ENCODE measurements around the gene GPR137C.

GRCh38 chr14:52522033-52522432, 30.6 kb upstream of the GPR137C start:
- no peak for TF ChIP-seq CTCF (IDR thresholded peaks at IDR 0.05)
- TF ChIP-seq JUN (CRISPR knock-in tag; IDR thresholded peaks at IDR 0.05): no peak
- no peak for TF ChIP-seq ARID4B (CRISPR knock-in tag; IDR thresholded peaks at IDR 0.05; ENCODE audit: borderline replicate concordance)
- TF ChIP-seq, protein P1, sequence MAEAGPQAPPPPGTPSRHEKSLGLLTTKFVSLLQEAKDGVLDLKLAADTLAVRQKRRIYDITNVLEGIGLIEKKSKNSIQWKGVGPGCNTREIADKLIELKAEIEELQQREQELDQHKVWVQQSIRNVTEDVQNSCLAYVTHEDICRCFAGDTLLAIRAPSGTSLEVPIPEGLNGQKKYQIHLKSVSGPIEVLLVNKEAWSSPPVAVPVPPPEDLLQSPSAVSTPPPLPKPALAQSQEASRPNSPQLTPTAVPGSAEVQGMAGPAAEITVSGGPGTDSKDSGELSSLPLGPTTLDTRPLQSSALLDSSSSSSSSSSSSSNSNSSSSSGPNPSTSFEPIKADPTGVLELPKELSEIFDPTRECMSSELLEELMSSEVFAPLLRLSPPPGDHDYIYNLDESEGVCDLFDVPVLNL (CRISPR knock-in tag; IDR thresholded peaks at IDR 0.05; ENCODE audit: borderline replicate concordance, low read depth): no peak
- TF ChIP-seq, protein P2, sequence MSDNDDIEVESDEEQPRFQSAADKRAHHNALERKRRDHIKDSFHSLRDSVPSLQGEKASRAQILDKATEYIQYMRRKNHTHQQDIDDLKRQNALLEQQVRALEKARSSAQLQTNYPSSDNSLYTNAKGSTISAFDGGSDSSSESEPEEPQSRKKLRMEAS (CRISPR knock-in tag; IDR thresholded peaks at IDR 0.05): no peak
- no peak for TF ChIP-seq ATF3 (CRISPR knock-in tag; conservative IDR thresholded peaks at IDR 0.05)
- TF ChIP-seq TEAD4 (CRISPR knock-in tag; IDR thresholded peaks at IDR 0.05): no peak
